ENCODE results near the gene SLAMF9.
"Not testable (repeated sequence)": the region's sequence is repeated elsewhere in the genome, so short reads cannot be mapped to it uniquely, and the experiment has no call there.

Gene SLAMF9

GRCh38 chr1:159906960-159907359 lies 47.1 kb downstream of the SLAMF9 start:
- DNase-seq (ENCODE audit: low spot score) = no peak
- H3K23ac ChIP-seq (ENCODE audit: low read depth, low read length, poor library complexity) = no peak overlapping the region
- no peaks in the 10 kb centered on the region for H3K79me1 ChIP-seq (ENCODE audit: low read depth, low read length)
- peaks cover 0 to 8% of the 10 kb centered on the region in 2 donors for H3K9me3 ChIP-seq (replicated peaks in 1 of 2; ENCODE audit: control insufficient read depth in 2 of 2, insufficient read depth in 1 of 2, low read depth in 1 of 2, low read length in 2 of 2)
- no peak overlapping the region for H2AFZ ChIP-seq (ENCODE audit: low read length)
- H3K14ac ChIP-seq (ENCODE audit: low read length) = no peak overlapping the region
- H2BK12ac ChIP-seq (ENCODE audit: low read length) = no peak overlapping the region
- no peak overlapping the region for H3K18ac ChIP-seq (ENCODE audit: low read length)
- H3K4me1 ChIP-seq (ENCODE audit: control insufficient read depth in 2 of 2, insufficient read depth in 1 of 2, low read depth in 1 of 2, low read length in 2 of 2) = peaks cover 6 to 16% of the 10 kb centered on the region in 2 donors
- H3K36me3 ChIP-seq (replicated peaks in 1 of 2; ENCODE audit: control insufficient read depth in 2 of 2, insufficient read depth in 2 of 2, low read length in 2 of 2) = no peaks in the 10 kb centered on the region
- H3K9ac ChIP-seq (ENCODE audit: low read depth, low read length, poor library complexity) = no peak overlapping the region
- no peak overlapping the region for H3K27ac ChIP-seq (replicated peaks; ENCODE audit: low read length)
- no peak overlapping the region for H2AK5ac ChIP-seq (ENCODE audit: low read depth, low read length)
- no CpG with 5 or more reads among the region's 1 CpG for WGBS, 2 donors (ENCODE audit: extremely low coverage in 2 of 2, insufficient read length in 2 of 2, insufficient replicate concordance in 1 of 2)
- H3K27me3 ChIP-seq (ENCODE audit: control insufficient read depth in 3 of 3, insufficient read depth in 3 of 3, low read depth in 1 of 3, low read length in 3 of 3) = peaks cover 0 to 13% (median 0%) of the 10 kb centered on the region in 3 experiments
- H2BK120ac ChIP-seq (ENCODE audit: low read depth, low read length) = no peak overlapping the region
- H2BK5ac ChIP-seq (ENCODE audit: low read length) = no peak overlapping the region
- H4K8ac ChIP-seq (ENCODE audit: low read depth, low read length) = no peak overlapping the region
- no peak overlapping the region for H4K91ac ChIP-seq (ENCODE audit: low read depth, low read length, poor library complexity)
- H3K4me2 ChIP-seq (ENCODE audit: insufficient read depth, low read length, poor library complexity, severe bottlenecking) = no peak overlapping the region
- H2BK15ac ChIP-seq (ENCODE audit: low read length) = no peak overlapping the region
- no peak overlapping the region for H3K4ac ChIP-seq (ENCODE audit: low read length)
- no peak overlapping the region for H3K4me3 ChIP-seq (ENCODE audit: low read length in 2 of 2)

GRCh38 chr1:159904036-159904435 lies 50.0 kb downstream of the SLAMF9 start:
- H3K4me1 ChIP-seq (ENCODE audit: control insufficient read depth in 2 of 2, insufficient read depth in 1 of 2, low read depth in 1 of 2, low read length in 2 of 2); H3K14ac ChIP-seq (ENCODE audit: low read length); H3K79me1 ChIP-seq (ENCODE audit: low read depth, low read length); H4K91ac ChIP-seq (ENCODE audit: low read depth, low read length, poor library complexity); H3K4ac ChIP-seq (ENCODE audit: low read length); H3K9ac ChIP-seq (ENCODE audit: low read depth, low read length, poor library complexity); H2BK120ac ChIP-seq (ENCODE audit: low read depth, low read length); H2BK15ac ChIP-seq (ENCODE audit: low read length); H3K4me2 ChIP-seq (ENCODE audit: insufficient read depth, low read length, poor library complexity, severe bottlenecking); H3K23ac ChIP-seq (ENCODE audit: low read depth, low read length, poor library complexity); H4K8ac ChIP-seq (ENCODE audit: low read depth, low read length); H2BK5ac ChIP-seq (ENCODE audit: low read length); DNase-seq (ENCODE audit: low spot score); H3K9me3 ChIP-seq (replicated peaks in 1 of 2; ENCODE audit: control insufficient read depth in 2 of 2, insufficient read depth in 1 of 2, low read depth in 1 of 2, low read length in 2 of 2); H2BK12ac ChIP-seq (ENCODE audit: low read length); H2AFZ ChIP-seq (ENCODE audit: low read length); H2AK5ac ChIP-seq (ENCODE audit: low read depth, low read length); H3K36me3 ChIP-seq (replicated peaks in 1 of 2; ENCODE audit: control insufficient read depth in 2 of 2, insufficient read depth in 2 of 2, low read length in 2 of 2); H3K18ac ChIP-seq (ENCODE audit: low read length); H3K27ac ChIP-seq (replicated peaks; ENCODE audit: low read length); H3K4me3 ChIP-seq (ENCODE audit: low read length in 2 of 2): not testable (repeated sequence)
- no CpG with 5 or more reads among the region's 3 CpGs for WGBS, 2 donors (ENCODE audit: extremely low coverage in 2 of 2, insufficient read length in 2 of 2, insufficient replicate concordance in 1 of 2)
- H3K27me3 ChIP-seq (ENCODE audit: control insufficient read depth in 3 of 3, insufficient read depth in 3 of 3, low read depth in 1 of 3, low read length in 3 of 3) = peaks cover 0 to 26% (median 2%) of the 10 kb centered on the region in 3 experiments

- H2BK12ac ChIP-seq (ENCODE audit: low read length) = no peak overlapping the region
- no peak overlapping the region for H3K9ac ChIP-seq (ENCODE audit: low read depth, low read length, poor library complexity)
- H3K4ac ChIP-seq (ENCODE audit: low read length) = no peak overlapping the region
These were observed 51.5 kb downstream of the SLAMF9 start for GRCh38 chr1:159902541-159902940.

More at GRCh38 chr1:159902541-159902940, 51.5 kb downstream of the SLAMF9 start:
- no peaks in the 10 kb centered on the region for H3K36me3 ChIP-seq (replicated peaks in 1 of 2; ENCODE audit: control insufficient read depth in 2 of 2, insufficient read depth in 2 of 2, low read length in 2 of 2)
- no peak overlapping the region for H3K23ac ChIP-seq (ENCODE audit: low read depth, low read length, poor library complexity)
- no peak overlapping the region for H2BK120ac ChIP-seq (ENCODE audit: low read depth, low read length)
- H3K4me1 ChIP-seq (ENCODE audit: control insufficient read depth in 2 of 2, insufficient read depth in 1 of 2, low read depth in 1 of 2, low read length in 2 of 2) = peaks cover 4 to 7% of the 10 kb centered on the region in 2 donors
- no peak overlapping the region for H2AK5ac ChIP-seq (ENCODE audit: low read depth, low read length)
- no CpG with 5 or more reads among the region's 3 CpGs for WGBS, 2 donors (ENCODE audit: extremely low coverage in 2 of 2, insufficient read length in 2 of 2, insufficient replicate concordance in 1 of 2)
- H2BK15ac ChIP-seq (ENCODE audit: low read length) = no peak overlapping the region
- no peak overlapping the region for H3K4me2 ChIP-seq (ENCODE audit: insufficient read depth, low read length, poor library complexity, severe bottlenecking)
- H3K4me3 ChIP-seq (ENCODE audit: low read length in 2 of 2) = no peak overlapping the region
- peaks cover 0 to 8% of the 10 kb centered on the region in 2 donors for H3K9me3 ChIP-seq (replicated peaks in 1 of 2; ENCODE audit: control insufficient read depth in 2 of 2, insufficient read depth in 1 of 2, low read depth in 1 of 2, low read length in 2 of 2)
- H4K91ac ChIP-seq (ENCODE audit: low read depth, low read length, poor library complexity) = no peak overlapping the region
- H2BK5ac ChIP-seq (ENCODE audit: low read length) = no peak overlapping the region
- H3K79me1 ChIP-seq (ENCODE audit: low read depth, low read length) = no peaks in the 10 kb centered on the region
- H2AFZ ChIP-seq (ENCODE audit: low read length) = no peak overlapping the region
- H4K8ac ChIP-seq (ENCODE audit: low read depth, low read length) = no peak overlapping the region
- H3K14ac ChIP-seq (ENCODE audit: low read length) = no peak overlapping the region
- no peak for DNase-seq (ENCODE audit: low spot score)
- H3K27me3 ChIP-seq (ENCODE audit: control insufficient read depth in 3 of 3, insufficient read depth in 3 of 3, low read depth in 1 of 3, low read length in 3 of 3) = peaks cover 0 to 27% (median 2%) of the 10 kb centered on the region in 3 experiments
- no peak overlapping the region for H3K27ac ChIP-seq (replicated peaks; ENCODE audit: low read length)
- H3K18ac ChIP-seq (ENCODE audit: low read length) = no peak overlapping the region
